ENCODE measurements around the gene PLS3. TPM values are rescaled to one million over a fixed set of nuclear protein-coding genes. Genes with fewer than 3 reads are reported as not detected.
"Not testable (repeated sequence)": the region's sequence is repeated elsewhere in the genome, so short reads cannot be mapped to it uniquely, and the experiment has no call there.

PLS3 gene
- total and polyA plus RNA-seq, 2 donors, result 45.0 to 65.3 TPM

GRCh38 chrX:115642311-115642710 is 81.3 kb downstream of the PLS3 start:
- Histone ChIP-seq H3K4me3 (ENCODE audit: low read length in 2 of 2) (no peak overlapping the region), H3K36me3 (ENCODE audit: control insufficient read depth in 2 of 2, insufficient read depth in 2 of 2, low read length in 1 of 2) (no peaks in the 10 kb centered on the region), H3K27me3 (ENCODE audit: control insufficient read depth in 2 of 2, insufficient read depth in 1 of 2, low read length in 1 of 2) (no peaks in the 10 kb centered on the region), H3K27ac (ENCODE audit: low read depth in 1 of 2, low read length in 1 of 2) (no peak overlapping the region), H3K9me3 (ENCODE audit: control insufficient read depth in 2 of 2, insufficient read depth in 1 of 2, low read length in 1 of 2) (no peaks in the 10 kb centered on the region), H3K4me1 (ENCODE audit: control insufficient read depth in 2 of 2, insufficient read depth in 2 of 2, low read length in 2 of 2) (no peaks in the 10 kb centered on the region)
- no peak for DNase-seq (ENCODE audit: low read depth in 6 of 9, low spot score in 9 of 9)
- WGBS, result 93% methylated on average over 2 of the region's 2 CpGs

- peak in 8 of 9 donors; percentile 4 to 67 (median 21) for DNase-seq (ENCODE audit: low read depth in 6 of 9, low spot score in 9 of 9)
- Histone ChIP-seq H3K27me3 (ENCODE audit: control insufficient read depth in 2 of 2, insufficient read depth in 1 of 2, low read length in 1 of 2) (no peaks in the 10 kb centered on the region), H3K4me3 (ENCODE audit: low read length in 2 of 2) (no peak overlapping the region), H3K9me3 (ENCODE audit: control insufficient read depth in 2 of 2, insufficient read depth in 1 of 2, low read length in 1 of 2) (no peaks in the 10 kb centered on the region), H3K27ac (ENCODE audit: low read depth in 1 of 2, low read length in 1 of 2) (no peak overlapping the region), H3K4me1 (ENCODE audit: control insufficient read depth in 2 of 2, insufficient read depth in 2 of 2, low read length in 2 of 2) (no peaks in the 10 kb centered on the region), H3K36me3 (ENCODE audit: control insufficient read depth in 2 of 2, insufficient read depth in 2 of 2, low read length in 1 of 2) (no peaks in the 10 kb centered on the region)
- WGBS, result 42% methylated on average over 5 of the region's 5 CpGs
These were observed 82.0 kb downstream of the PLS3 start for GRCh38 chrX:115642895-115643530.

GRCh38 chrX:115644397-115644796 is 83.4 kb downstream of the PLS3 start:
- not testable (repeated sequence) for DNase-seq (ENCODE audit: low read depth in 6 of 9, low spot score in 9 of 9); H3K4me1 ChIP-seq (ENCODE audit: control insufficient read depth in 2 of 2, insufficient read depth in 2 of 2, low read length in 2 of 2); H3K4me3 ChIP-seq (ENCODE audit: low read length in 2 of 2); H3K9me3 ChIP-seq (ENCODE audit: control insufficient read depth in 2 of 2, insufficient read depth in 1 of 2, low read length in 1 of 2); H3K27me3 ChIP-seq (ENCODE audit: control insufficient read depth in 2 of 2, insufficient read depth in 1 of 2, low read length in 1 of 2); H3K27ac ChIP-seq (ENCODE audit: low read depth in 1 of 2, low read length in 1 of 2); H3K36me3 ChIP-seq (ENCODE audit: control insufficient read depth in 2 of 2, insufficient read depth in 2 of 2, low read length in 1 of 2)
- 93% methylated on average over 5 of the region's 5 CpGs for WGBS

DNA sequence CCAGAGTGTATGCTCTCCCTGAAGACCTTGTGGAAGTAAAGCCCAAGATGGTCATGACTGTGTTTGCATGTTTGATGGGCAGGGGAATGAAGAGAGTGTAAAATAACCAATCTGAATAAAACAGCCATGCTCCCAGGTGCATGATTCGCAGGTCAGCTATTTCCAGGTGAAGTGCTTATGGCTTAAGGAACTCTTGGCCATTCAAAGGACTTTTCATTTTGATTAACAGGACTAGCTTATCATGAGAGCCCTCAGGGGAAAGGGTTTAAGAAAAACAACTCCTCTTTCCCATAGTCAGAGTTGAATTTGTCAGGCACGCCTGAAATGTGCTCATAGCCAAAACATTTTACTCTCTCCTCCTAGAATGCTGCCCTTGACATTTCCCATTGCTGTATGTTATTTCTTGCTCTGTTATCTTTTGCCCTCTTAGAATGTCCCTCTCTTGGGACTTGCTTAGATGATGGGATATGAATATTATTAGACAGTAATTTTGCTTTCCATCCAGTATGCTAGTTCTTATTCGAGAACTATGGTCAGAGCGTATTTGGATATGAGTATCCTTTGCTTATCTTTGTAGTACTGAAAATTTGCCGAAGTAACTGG is 88.6 kb downstream of the PLS3 start:
- Histone ChIP-seq H3K36me3 (ENCODE audit: control insufficient read depth in 2 of 2, insufficient read depth in 2 of 2, low read length in 1 of 2) (no peaks in the 10 kb centered on the region), H3K27ac (ENCODE audit: low read depth in 1 of 2, low read length in 1 of 2) (no peak overlapping the region), H3K4me1 (ENCODE audit: control insufficient read depth in 2 of 2, insufficient read depth in 2 of 2, low read length in 2 of 2) (no peaks in the 10 kb centered on the region), H3K27me3 (ENCODE audit: control insufficient read depth in 2 of 2, insufficient read depth in 1 of 2, low read length in 1 of 2) (no peaks in the 10 kb centered on the region), H3K9me3 (ENCODE audit: control insufficient read depth in 2 of 2, insufficient read depth in 1 of 2, low read length in 1 of 2) (no peaks in the 10 kb centered on the region), H3K4me3 (ENCODE audit: low read length in 2 of 2) (no peak overlapping the region)
- 96% methylated on average over 5 of the region's 5 CpGs for WGBS
- DNase-seq (ENCODE audit: low read depth in 6 of 9, low spot score in 9 of 9), result no peak

DNA sequence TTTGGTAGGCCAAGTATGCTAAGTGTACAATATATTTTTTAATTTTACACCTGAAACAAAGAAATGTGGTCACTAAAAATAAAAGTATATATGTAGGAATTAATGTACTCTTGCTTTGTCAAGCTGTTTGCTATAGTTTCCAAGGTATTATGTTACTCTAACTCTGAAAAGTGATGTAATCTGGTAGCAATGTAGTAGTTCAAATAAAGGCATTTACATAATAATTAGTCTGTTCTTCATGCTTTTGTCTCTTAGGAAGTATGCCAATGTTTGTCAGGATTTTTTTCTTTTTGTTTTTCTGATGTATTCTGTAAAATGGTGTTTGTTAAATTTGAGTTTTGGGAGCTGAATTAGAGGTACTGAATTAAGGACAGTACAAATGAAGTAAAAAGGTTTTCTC is 89.5 kb downstream of the PLS3 start:
- Histone ChIP-seq H3K4me1 (ENCODE audit: control insufficient read depth in 2 of 2, insufficient read depth in 2 of 2, low read length in 2 of 2) (no peaks in the 10 kb centered on the region), H3K27me3 (ENCODE audit: control insufficient read depth in 2 of 2, insufficient read depth in 1 of 2, low read length in 1 of 2) (no peaks in the 10 kb centered on the region), H3K9me3 (ENCODE audit: control insufficient read depth in 2 of 2, insufficient read depth in 1 of 2, low read length in 1 of 2) (no peaks in the 10 kb centered on the region), H3K27ac (ENCODE audit: low read depth in 1 of 2, low read length in 1 of 2) (no peak overlapping the region), H3K4me3 (ENCODE audit: low read length in 2 of 2) (no peak overlapping the region), H3K36me3 (ENCODE audit: control insufficient read depth in 2 of 2, insufficient read depth in 2 of 2, low read length in 1 of 2) (no peaks in the 10 kb centered on the region)
- DNase-seq (ENCODE audit: low read depth in 6 of 9, low spot score in 9 of 9), result no peak

- no peak overlapping the region for H3K27ac ChIP-seq (ENCODE audit: low read depth in 1 of 2, low read length in 1 of 2)
- H3K4me1 ChIP-seq (ENCODE audit: control insufficient read depth in 2 of 2, insufficient read depth in 2 of 2, low read length in 2 of 2), result no peaks in the 10 kb centered on the region
- H3K9me3 ChIP-seq (ENCODE audit: control insufficient read depth in 2 of 2, insufficient read depth in 1 of 2, low read length in 1 of 2), result no peaks in the 10 kb centered on the region
- H3K27me3 ChIP-seq (ENCODE audit: control insufficient read depth in 2 of 2, insufficient read depth in 1 of 2, low read length in 1 of 2), result no peaks in the 10 kb centered on the region
- H3K36me3 ChIP-seq (ENCODE audit: control insufficient read depth in 2 of 2, insufficient read depth in 2 of 2, low read length in 1 of 2), result no peaks in the 10 kb centered on the region
- peak in 3 of 9 donors; percentile 0 to 47 (median 24) for DNase-seq (ENCODE audit: low read depth in 6 of 9, low spot score in 9 of 9)
- WGBS, result 9% methylated on average over 2 of the region's 2 CpGs
- H3K4me3 ChIP-seq (ENCODE audit: low read length in 2 of 2), result no peak overlapping the region
These were observed 89.9 kb downstream of the PLS3 start for GRCh38 chrX:115650916-115651315.

GRCh38 chrX:115652221-115652620 is 91.2 kb downstream of the PLS3 start:
- no peak overlapping the region for H3K4me3 ChIP-seq (ENCODE audit: low read length in 2 of 2)
- no peaks in the 10 kb centered on the region for H3K36me3 ChIP-seq (ENCODE audit: control insufficient read depth in 2 of 2, insufficient read depth in 2 of 2, low read length in 1 of 2)
- no peak overlapping the region for H3K27ac ChIP-seq (ENCODE audit: low read depth in 1 of 2, low read length in 1 of 2)
- no peaks in the 10 kb centered on the region for H3K9me3 ChIP-seq (ENCODE audit: control insufficient read depth in 2 of 2, insufficient read depth in 1 of 2, low read length in 1 of 2)
- no peaks in the 10 kb centered on the region for H3K4me1 ChIP-seq (ENCODE audit: control insufficient read depth in 2 of 2, insufficient read depth in 2 of 2, low read length in 2 of 2)
- no peaks in the 10 kb centered on the region for H3K27me3 ChIP-seq (ENCODE audit: control insufficient read depth in 2 of 2, insufficient read depth in 1 of 2, low read length in 1 of 2)
- 96% methylated on average over 5 of the region's 5 CpGs for WGBS
- DNase-seq (ENCODE audit: low read depth in 6 of 9, low spot score in 9 of 9), result no peak

- WGBS, result 95% methylated on average over 9 of the region's 9 CpGs
- Histone ChIP-seq H3K4me3 (ENCODE audit: low read length in 2 of 2) (no peak overlapping the region), H3K27ac (ENCODE audit: low read depth in 1 of 2, low read length in 1 of 2) (no peak overlapping the region), H3K36me3 (ENCODE audit: control insufficient read depth in 2 of 2, insufficient read depth in 2 of 2, low read length in 1 of 2) (no peaks in the 10 kb centered on the region), H3K4me1 (ENCODE audit: control insufficient read depth in 2 of 2, insufficient read depth in 2 of 2, low read length in 2 of 2) (no peaks in the 10 kb centered on the region), H3K27me3 (ENCODE audit: control insufficient read depth in 2 of 2, insufficient read depth in 1 of 2, low read length in 1 of 2) (no peaks in the 10 kb centered on the region), H3K9me3 (ENCODE audit: control insufficient read depth in 2 of 2, insufficient read depth in 1 of 2, low read length in 1 of 2) (no peaks in the 10 kb centered on the region)
- DNase-seq (ENCODE audit: low read depth in 6 of 9, low spot score in 9 of 9), result no peak
These were observed 104.1 kb downstream of the PLS3 start for GRCh38 chrX:115665122-115665521.

DNA sequence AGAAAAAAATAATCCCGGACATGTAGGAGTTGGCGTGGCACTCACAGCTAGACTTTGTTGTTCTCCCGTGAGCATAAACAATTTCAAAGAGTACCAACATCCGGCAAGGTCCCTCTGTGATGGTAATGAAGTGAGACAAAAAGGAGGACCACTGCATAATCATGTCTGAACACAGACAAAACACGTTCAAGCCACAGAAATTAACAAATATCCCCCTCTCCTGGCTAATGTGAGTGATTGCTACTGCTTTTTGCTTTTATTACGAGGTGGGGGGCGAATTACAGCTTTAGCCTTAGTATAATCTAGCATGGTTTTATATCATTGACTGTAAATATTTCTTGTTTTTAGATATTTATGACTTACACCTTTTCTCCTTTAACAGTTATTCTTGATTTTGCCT is 118.5 kb downstream of the PLS3 start:
- no peak for DNase-seq (ENCODE audit: low read depth in 6 of 9, low spot score in 9 of 9)
- Histone ChIP-seq H3K4me1 (ENCODE audit: control insufficient read depth in 2 of 2, insufficient read depth in 2 of 2, low read length in 2 of 2) (no peaks in the 10 kb centered on the region), H3K27me3 (ENCODE audit: control insufficient read depth in 2 of 2, insufficient read depth in 1 of 2, low read length in 1 of 2) (no peaks in the 10 kb centered on the region), H3K36me3 (ENCODE audit: control insufficient read depth in 2 of 2, insufficient read depth in 2 of 2, low read length in 1 of 2) (no peaks in the 10 kb centered on the region), H3K9me3 (ENCODE audit: control insufficient read depth in 2 of 2, insufficient read depth in 1 of 2, low read length in 1 of 2) (no peaks in the 10 kb centered on the region), H3K27ac (ENCODE audit: low read depth in 1 of 2, low read length in 1 of 2) (no peak overlapping the region), H3K4me3 (ENCODE audit: low read length in 2 of 2) (no peak overlapping the region)
- WGBS, result 30% methylated on average over 7 of the region's 7 CpGs
